Lower leg skin (tissue), 4 donors: Measurements from ENCODE around the gene COL21A1. TPM values are rescaled to one million over a fixed set of nuclear protein-coding genes. Genes with fewer than 3 reads are reported as not detected.
"Not testable (repeated sequence)": the region's sequence is repeated elsewhere in the genome, so short reads cannot be mapped to it uniquely, and the experiment has no call there.

ENCODE experiments used
- DNase-seq, 2 donors: peaks; one replicate each; pipeline ENCODE4 v3.0.0-alpha.2; 2019; ENCODE audit warnings: low spot score in 2 of 2
- H3K4me3 ChIP-seq: fragments of 200-600 bp; sonication (generic); 2 replicates; pipeline ENCODE4 v1.5.1; 2017; ENCODE audit warnings: mild to moderate bottlenecking, low read depth; ENCODE audit not compliant: poor library complexity, severe bottlenecking
- CTCF ChIP-seq, 3 donors: fragments of 450-650 bp; IDR thresholded peaks; one replicate each; pipeline ENCODE4 v1.5.1; 2016; ENCODE audit warnings: antibody characterized with exemption in 3 of 3, mild to moderate bottlenecking in 3 of 3, moderate library complexity in 2 of 3
- POLR2A ChIP-seq, 2 donors: fragments of 450-650 bp; IDR thresholded peaks; one replicate each; pipeline ENCODE4 v1.6.1; 2016 to 2017; ENCODE audit warnings: antibody characterized with exemption in 2 of 2, mild to moderate bottlenecking in 1 of 2, moderate library complexity in 1 of 2
- WGBS, 2 donors: methylation state at CpG; one replicate each; pipeline ENCODE4 v1.1.5; 2018; 5-methylcytosine and 5-hydroxymethylcytosine counted together
- intact Hi-C: fragments of 100-400 bp; cut with DNase I; formaldehyde crosslinking; loops from one replicate; pipeline ENCODE4 v1.15.0; 2023; ENCODE audit warnings: low total_unique reads
- total RNA-seq, 4 donors: library from RNA; depleted of rRNA; stranded (reverse); fragments of >200 nt; gene quantifications; one replicate each; pipeline ENCODE4 v1.1.0, GENCODE V29; 2016

COL21A1 gene
- total RNA-seq, 4 donors from 2014 or later, result 1.9 to 8.3 (median 5.4) TPM

- H3K4me3 ChIP-seq, result no peak overlapping the region
- 90 to 93% methylated on average over 2 of the region's 2 CpGs for WGBS, 2 donors
- TF ChIP-seq POLR2A (IDR thresholded peaks at IDR 0.05), result no peak
- TF ChIP-seq CTCF (IDR thresholded peaks at IDR 0.05), result no peak
- intact Hi-C loops, result no loop called here
- no peak for DNase-seq
Measured at GRCh38 chr6:56268266-56268665, 20.9 kb upstream of the COL21A1 start.

GRCh38 chr6:56266011-56266410 is 18.6 kb upstream of the COL21A1 start:
- WGBS, 2 donors, result 35 to 53% methylated on average over 3 of the region's 3 CpGs
- H3K4me3 ChIP-seq, result no peak overlapping the region
- TF ChIP-seq POLR2A (IDR thresholded peaks at IDR 0.05), result no peak
- no peak for TF ChIP-seq CTCF (IDR thresholded peaks at IDR 0.05)
- intact Hi-C loops, result no loop called here
- DNase-seq, result no peak

GRCh38 chr6:56263596-56264315 is 16.4 kb upstream of the COL21A1 start:
- TF ChIP-seq POLR2A (IDR thresholded peaks at IDR 0.05) (no peak), CTCF (IDR thresholded peaks at IDR 0.05) (no peak)
- no peak overlapping the region for H3K4me3 ChIP-seq
- intact Hi-C loops, result no loop called here
- WGBS, 2 donors, result 66 to 68% methylated on average over 5 of the region's 5 CpGs
- DNase-seq, result no peak

- H3K4me3 ChIP-seq, DNase-seq, intact Hi-C loops: not testable (repeated sequence)
Measured at GRCh38 chr6:56260593-56260992, 13.2 kb upstream of the COL21A1 start.

- no peak for TF ChIP-seq POLR2A (IDR thresholded peaks at IDR 0.05)
- no peak for TF ChIP-seq CTCF (IDR thresholded peaks at IDR 0.05)
- DNase-seq, result no peak
- 72 to 79% methylated on average over 3 of the region's 3 CpGs for WGBS, 2 donors
- intact Hi-C loops, result no loop called here
- no peak overlapping the region for H3K4me3 ChIP-seq
Measured at GRCh38 chr6:56259234-56260077, 12.1 kb upstream of the COL21A1 start.

GRCh38 chr6:56255349-56255748 is 8.0 kb upstream of the COL21A1 start:
- WGBS, 2 donors, result 50% methylated on average over 1 of the region's 1 CpG
- no peak for TF ChIP-seq POLR2A (IDR thresholded peaks at IDR 0.05)
- TF ChIP-seq CTCF (IDR thresholded peaks at IDR 0.05), result no peak
- DNase-seq, result no peak
- H3K4me3 ChIP-seq, result no peak overlapping the region
- intact Hi-C loops, result no loop called here
